Thyroid gland (tissue), 4 donors: ENCODE measurements around the gene SYNGAP1. TPM values are rescaled to one million over a fixed set of nuclear protein-coding genes. Genes with fewer than 3 reads are reported as not detected.
A peak's percentile ranks its signal among the peaks of the same experiment; 100 is the strongest.

Source experiments
- DNase-seq, 2 donors: peaks; one replicate each; pipeline ENCODE4 v3.0.0-alpha.2; 2019
- H3K27ac ChIP-seq, 3 donors: fragments of 200-600 bp; sonication (generic); 1 replicate in 2 of 3; 2 replicates in 1 of 3; pipeline ENCODE4 v1.5.1; 2016 to 2019; ENCODE audit warnings: mild to moderate bottlenecking in 1 of 3, moderate library complexity in 1 of 3
- H3K27me3 ChIP-seq: fragments of 200-600 bp; sonication (generic); one replicate; pipeline ENCODE4 v1.5.1; 2019
- H3K36me3 ChIP-seq, 2 donors: fragments of 200-600 bp; sonication (generic); one replicate each; pipeline ENCODE4 v1.5.1; 2016 to 2019
- H3K4me1 ChIP-seq, 2 donors: fragments of 200-600 bp; sonication (generic); one replicate each; pipeline ENCODE4 v1.5.1; 2017 to 2019
- H3K4me3 ChIP-seq, 3 donors: fragments of 200-600 bp; sonication (generic); replicated peaks in 1 of 3; 1 replicate in 2 of 3; 2 replicates in 1 of 3; pipeline ENCODE4 v1.5.1; 2016; ENCODE audit warnings: mild to moderate bottlenecking in 1 of 3
- H3K9me3 ChIP-seq: fragments of 200-600 bp; sonication (generic); one replicate; pipeline ENCODE4 v1.5.1; 2017
- CTCF ChIP-seq, 6 experiments: fragments of 200-600 bp in 3 of 6; fragments of 450-650 bp in 3 of 6; sonication (generic) in 3 of 6; IDR thresholded peaks; one replicate each; pipeline ENCODE4 v1.5.1; 2016 to 2019; ENCODE audit warnings: antibody characterized with exemption in 6 of 6, mild to moderate bottlenecking in 2 of 6, inconsistent platforms in 1 of 6, moderate library complexity in 1 of 6
- POLR2A ChIP-seq, 2 donors: fragments of 450-650 bp; IDR thresholded peaks; one replicate each; pipeline ENCODE4 v1.6.1; 2017; ENCODE audit warnings: antibody characterized with exemption in 2 of 2, mild to moderate bottlenecking in 2 of 2, moderate library complexity in 1 of 2
- WGBS, 2 donors: methylation state at CpG; one replicate each; pipeline ENCODE4 v1.1.5; 2017; 5-methylcytosine and 5-hydroxymethylcytosine counted together
- intact Hi-C: fragments of 100-400 bp; cut with DNase I; formaldehyde crosslinking; loops from one replicate; pipeline ENCODE4 v1.15.1; 2023
- total RNA-seq, 4 donors: library from RNA; depleted of rRNA; stranded (reverse); fragments of >200 nt; gene quantifications; one replicate each; pipeline ENCODE4 v1.2.3, GENCODE V29; 2016

SYNGAP1 gene
- total RNA-seq, 4 donors from 2014 or later: 10.0 to 15.3 (median 12.2) TPM

- Histone ChIP-seq H3K27ac (no peak overlapping the region), H3K9me3 (no peaks in the 10 kb centered on the region), H3K27me3 (no peaks in the 10 kb centered on the region), H3K4me3 (no peak overlapping the region), H3K36me3 (no peaks in the 10 kb centered on the region), H3K4me1 (no peaks in the 10 kb centered on the region)
- DNase-seq: no peak
- TF ChIP-seq CTCF (IDR thresholded peaks at IDR 0.05): no peak
- TF ChIP-seq POLR2A (IDR thresholded peaks at IDR 0.05): no peak
- intact Hi-C loops: no loop called here
- WGBS, 2 donors: 93 to 94% methylated on average over 17 of the region's 17 CpGs
Observed at GRCh38 chr6:33404884-33405283, 15.0 kb upstream of the SYNGAP1 start.

DNA sequence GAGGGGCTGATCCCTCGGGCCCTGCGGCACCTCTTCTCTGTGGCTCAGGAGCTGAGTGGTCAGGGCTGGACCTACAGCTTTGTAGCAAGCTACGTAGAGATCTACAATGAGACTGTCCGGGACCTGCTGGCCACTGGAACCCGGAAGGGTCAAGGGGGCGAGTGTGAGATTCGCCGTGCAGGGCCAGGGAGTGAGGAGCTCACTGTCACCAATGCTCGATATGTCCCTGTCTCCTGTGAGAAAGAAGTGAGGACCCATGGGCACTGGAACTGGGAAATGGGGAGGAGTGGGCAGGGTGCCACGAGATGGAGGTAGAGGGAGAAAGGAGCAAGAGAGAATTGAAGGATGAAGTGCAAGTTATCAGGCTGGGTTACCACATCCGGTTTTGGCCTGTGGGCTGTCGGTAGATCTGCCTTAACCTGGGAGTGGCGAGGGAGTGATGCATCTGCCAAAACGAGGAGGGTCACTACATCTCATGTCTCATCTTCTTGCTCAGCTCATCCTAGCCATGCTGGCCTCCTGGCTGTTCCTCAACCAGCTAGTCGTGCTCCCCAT is 14.4 kb upstream of the SYNGAP1 start:
- H3K27ac ChIP-seq: no peak overlapping the region
- H3K36me3 ChIP-seq: no peaks in the 10 kb centered on the region
- TF ChIP-seq CTCF (IDR thresholded peaks at IDR 0.05) (no peak), POLR2A (IDR thresholded peaks at IDR 0.05) (no peak)
- H3K4me3 ChIP-seq: no peak overlapping the region
- intact Hi-C loops: no loop called here
- no peaks in the 10 kb centered on the region for H3K9me3 ChIP-seq
- H3K4me1 ChIP-seq: no peaks in the 10 kb centered on the region
- no peak for DNase-seq
- H3K27me3 ChIP-seq: no peaks in the 10 kb centered on the region
- 92 to 94% methylated on average over 15 of the region's 15 CpGs for WGBS, 2 donors

DNA sequence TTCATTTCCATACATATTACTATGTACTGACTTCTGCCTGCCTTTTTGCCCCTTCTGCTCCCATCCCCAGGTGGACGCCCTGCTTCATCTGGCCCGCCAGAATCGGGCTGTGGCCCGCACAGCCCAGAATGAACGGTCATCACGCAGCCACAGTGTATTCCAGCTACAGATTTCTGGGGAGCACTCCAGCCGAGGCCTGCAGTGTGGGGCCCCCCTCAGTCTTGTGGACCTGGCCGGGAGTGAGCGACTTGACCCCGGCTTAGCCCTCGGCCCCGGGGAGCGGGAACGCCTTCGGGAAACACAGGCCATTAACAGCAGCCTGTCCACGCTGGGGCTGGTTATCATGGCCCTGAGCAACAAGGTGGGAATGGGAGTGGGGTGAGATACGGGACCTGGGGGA is 13.7 kb upstream of the SYNGAP1 start:
- Histone ChIP-seq H3K27me3 (no peaks in the 10 kb centered on the region), H3K4me1 (no peaks in the 10 kb centered on the region), H3K4me3 (no peak overlapping the region), H3K36me3 (no peaks in the 10 kb centered on the region), H3K27ac (no peak overlapping the region), H3K9me3 (no peaks in the 10 kb centered on the region)
- DNase-seq: no peak
- 89 to 93% methylated on average over 13 to 14 of the region's 17 CpGs for WGBS, 2 donors
- intact Hi-C loops: no loop called here
- no peak for TF ChIP-seq CTCF (IDR thresholded peaks at IDR 0.05)
- no peak for TF ChIP-seq POLR2A (IDR thresholded peaks at IDR 0.05)

DNA sequence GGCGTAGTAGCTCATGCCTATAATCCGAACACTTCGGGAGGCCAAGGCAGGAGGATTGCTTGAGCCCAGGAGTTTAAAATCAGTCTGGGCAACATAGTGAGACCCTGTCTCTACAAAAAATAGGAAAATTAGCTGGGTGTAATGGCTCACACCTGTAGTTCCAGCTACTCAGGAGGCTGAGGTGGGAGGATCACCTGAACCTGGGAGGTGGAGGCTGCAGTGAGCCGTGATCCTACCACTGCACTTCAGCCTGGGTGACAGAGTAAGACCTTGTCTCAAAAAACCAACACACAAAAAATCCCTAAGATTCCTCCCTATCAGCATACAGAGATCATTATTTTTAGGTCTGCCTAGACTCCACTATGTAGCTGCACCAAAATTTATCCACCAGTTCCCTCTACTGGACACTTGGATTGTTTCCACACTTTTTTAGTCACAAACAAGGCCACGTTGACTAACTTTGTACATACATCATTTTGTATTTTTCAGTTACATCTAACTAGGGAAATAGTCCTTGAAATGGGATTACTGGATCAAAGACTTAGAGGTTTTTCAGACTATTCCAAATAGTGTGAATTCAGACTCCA is 12.6 kb upstream of the SYNGAP1 start:
- Histone ChIP-seq H3K4me3 (no peak overlapping the region), H3K4me1 (peaks cover 6 to 7% of the 10 kb centered on the region in 2 donors), H3K27ac (no peak overlapping the region), H3K27me3 (no peaks in the 10 kb centered on the region), H3K36me3 (no peaks in the 10 kb centered on the region), H3K9me3 (no peaks in the 10 kb centered on the region)
- TF ChIP-seq POLR2A (IDR thresholded peaks at IDR 0.05) (no peak), CTCF (IDR thresholded peaks at IDR 0.05) (peak in 4 of 6 experiments; percentile 27 to 54 (median 33))
- no peak for DNase-seq
- intact Hi-C loops: no loop called here
- WGBS, 2 donors: 79 to 83% methylated on average over 5 of the region's 5 CpGs

GRCh38 chr6:33410050-33410710 is 9.7 kb upstream of the SYNGAP1 start:
- Histone ChIP-seq H3K36me3 (peaks cover 22 to 24% of the 10 kb centered on the region in 2 donors), H3K27ac (peak overlapping the region; percentile 93 to 99 (median 93)), H3K4me3 (peak overlapping the region in 2 of 3 donors; percentile 50 to 100), H3K27me3 (no peaks in the 10 kb centered on the region), H3K4me1 (peaks cover 8 to 17% of the 10 kb centered on the region in 2 donors), H3K9me3 (no peaks in the 10 kb centered on the region)
- DNase-seq: peak; percentile 98
- WGBS, 2 donors: 0% methylated on average over 19 to 38 of the region's 65 CpGs
- intact Hi-C loops: no loop called here
- peak in 1 of 2 donors; percentile 67 for TF ChIP-seq POLR2A (IDR thresholded peaks at IDR 0.05)
- TF ChIP-seq CTCF (IDR thresholded peaks at IDR 0.05): no peak
